ENCODE results near the gene PLEKHO2. TPM values are rescaled to one million over a fixed set of nuclear protein-coding genes. Genes with fewer than 3 reads are reported as not detected.

The PLEKHO2 gene
- total and polyA plus RNA-seq, 2 of the 13 experiments (the other 11 are each of a cell fraction or from before 2014, with no cell fraction given): 3.8 to 4.8 TPM

- TF ChIP-seq CC2D1A (CRISPR knock-in tag; IDR thresholded peaks at IDR 0.05): no peak
These were observed 8.0 kb upstream of the PLEKHO2 start (continued) for GRCh38 chr15:64833690-64834089.

- H3K79me2 ChIP-seq (ENCODE audit: insufficient read depth, low read length): no peaks in the 10 kb centered on the region
- no peak overlapping the region for H3K4me3 ChIP-seq (replicated peaks in 1 of 3; ENCODE audit: insufficient read depth in 1 of 3, low read depth in 2 of 3, low read length in 3 of 3)
- H3K9me3 ChIP-seq (ENCODE audit: low read length): no peaks in the 10 kb centered on the region
- TF ChIP-seq, protein P1, sequence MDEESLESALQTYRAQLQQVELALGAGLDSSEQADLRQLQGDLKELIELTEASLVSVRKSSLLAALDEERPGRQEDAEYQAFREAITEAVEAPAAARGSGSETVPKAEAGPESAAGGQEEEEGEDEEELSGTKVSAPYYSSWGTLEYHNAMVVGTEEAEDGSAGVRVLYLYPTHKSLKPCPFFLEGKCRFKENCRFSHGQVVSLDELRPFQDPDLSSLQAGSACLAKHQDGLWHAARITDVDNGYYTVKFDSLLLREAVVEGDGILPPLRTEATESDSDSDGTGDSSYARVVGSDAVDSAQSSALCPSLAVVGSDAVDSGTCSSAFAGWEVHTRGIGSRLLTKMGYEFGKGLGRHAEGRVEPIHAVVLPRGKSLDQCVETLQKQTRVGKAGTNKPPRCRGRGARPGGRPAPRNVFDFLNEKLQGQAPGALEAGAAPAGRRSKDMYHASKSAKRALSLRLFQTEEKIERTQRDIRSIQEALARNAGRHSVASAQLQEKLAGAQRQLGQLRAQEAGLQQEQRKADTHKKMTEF (CRISPR knock-in tag; IDR thresholded peaks at IDR 0.05): 0 out of 2 replicates have a peak, but pooled peaks have one; percentile 5
- TF ChIP-seq ZNF557 (CRISPR knock-in tag; IDR thresholded peaks at IDR 0.05) (no peak), MAZ (IDR thresholded peaks at IDR 0.05; ENCODE audit: borderline replicate concordance, low read depth, low read length) (peak; percentile 17; the same call in 1 of the 2 replicates), MAZ (CRISPR knock-in tag; IDR thresholded peaks at IDR 0.05; ENCODE audit: low read depth) (no peak), ZKSCAN8 (CRISPR knock-in tag; IDR thresholded peaks at IDR 0.05; ENCODE audit: borderline replicate concordance) (no peak; the same call in 1 of the 2 replicates), ZNF451 (CRISPR knock-in tag; IDR thresholded peaks at IDR 0.05) (0 out of 2 replicates have a peak, but pooled peaks have one; percentile 8)
- H3K4me2 ChIP-seq (ENCODE audit: low read depth, low read length): peak overlapping the region; percentile 62; the same call in 1 of the 2 replicates
- ATAC-seq (no peak), FAIRE-seq (no peak), DNase-seq (ENCODE audit: low spot score) (no peak)
- CTCF ChIA-PET (ENCODE audit: low intra/inter-chr PET ratio, low total read pairs): interaction anchor here (0.7 to 1.4 kb wide), 3 partner anchors 20 to 103 kb away, joined by 3 to 5 read pairs (median 4); no protein-coding TSS in a partner anchor
- in situ Hi-C loops (cut with HindIII; ENCODE audit: extremely low pct_ligation_motif_present, low pct_unique_long_range_greater_than_20kb) (no loop called here), intact Hi-C loops (cut with micrococcal nuclease; ENCODE audit: unreplicated experiment) (no loop called here)
- H3K27ac ChIP-seq (ENCODE audit: extremely low read length, insufficient read depth, low read length): no peak overlapping the region
- H4K20me1 ChIP-seq (ENCODE audit: insufficient read depth, low read length): no peaks in the 10 kb centered on the region
- no peak overlapping the region for H3K9ac ChIP-seq (ENCODE audit: insufficient read depth, low read depth, low read length)
- POLR2A ChIA-PET: interaction anchor here (1.3 to 1.4 kb wide), 2 partner anchors 11 to 349 kb away, joined by 3 to 5 read pairs; partner anchors contain the start of genes CLPX and PIF1
- H3K4me1 ChIP-seq (ENCODE audit: insufficient read depth, low read length): peaks cover 18% of the 10 kb centered on the region
- no peaks in the 10 kb centered on the region for H3K27me3 ChIP-seq (ENCODE audit: control insufficient read depth in 1 of 2, insufficient read depth in 2 of 2, low read length in 2 of 2)
- WGBS (ENCODE audit: low lambda C conversion rate): 81% methylated on average over 14 of the region's 14 CpGs
- no TSS peak for BruUV-seq (replicated peaks)
- no peaks in the 10 kb centered on the region for H3K36me3 ChIP-seq (replicated peaks in 1 of 2; ENCODE audit: control insufficient read depth in 1 of 2, insufficient read depth in 2 of 2, low read length in 2 of 2)
- no peak overlapping the region for H2AFZ ChIP-seq (ENCODE audit: low read length)
These were observed 5.6 kb upstream of the PLEKHO2 start for GRCh38 chr15:64836023-64836536.
